HG02885 (cell line): ENCODE results near the gene ZNF554.
"Not testable (repeated sequence)": the region's sequence is repeated elsewhere in the genome, so short reads cannot be mapped to it uniquely, and the experiment has no call there.

Experiments
- ATAC-seq: cut with Tn5 transposase; IDR thresholded peaks from one replicate; pipeline ENCODE4 v1.9.1; 2021; ENCODE audit warnings: mild to moderate bottlenecking; ENCODE audit not compliant: unreplicated experiment, poor library complexity

Gene ZNF554

DNA sequence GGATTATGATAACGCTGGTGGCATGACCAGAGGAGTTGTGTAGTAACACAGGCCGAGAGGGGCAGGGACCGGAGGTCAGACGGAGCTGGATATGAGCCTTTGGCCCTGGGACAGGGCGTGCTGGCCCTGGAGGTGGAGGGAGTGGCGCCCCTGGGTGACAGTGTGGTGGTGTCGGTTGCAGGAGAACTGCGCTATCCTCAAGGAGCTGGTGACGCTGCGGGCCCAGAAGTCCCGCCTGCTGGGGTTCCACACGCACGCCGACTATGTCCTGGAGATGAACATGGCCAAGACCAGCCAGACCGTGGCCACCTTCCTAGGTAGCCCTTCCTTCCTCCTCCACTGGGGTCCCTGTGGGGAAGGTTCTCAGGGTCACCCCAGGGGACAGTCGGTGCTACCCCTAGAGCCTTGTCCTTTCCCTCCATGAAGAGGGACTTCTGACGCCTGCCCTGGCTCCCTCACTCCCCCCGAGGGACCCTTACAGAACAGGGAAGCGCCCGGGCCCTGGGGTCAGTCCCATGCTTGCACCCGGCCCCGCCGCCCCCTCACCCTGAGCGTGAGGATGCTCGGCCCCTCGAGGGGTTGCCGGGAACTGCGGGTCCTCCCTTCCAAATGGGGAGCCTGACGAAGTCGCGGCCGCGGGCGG, 12.8 kb upstream of the ZNF554 start:
- no peak for ATAC-seq

DNA sequence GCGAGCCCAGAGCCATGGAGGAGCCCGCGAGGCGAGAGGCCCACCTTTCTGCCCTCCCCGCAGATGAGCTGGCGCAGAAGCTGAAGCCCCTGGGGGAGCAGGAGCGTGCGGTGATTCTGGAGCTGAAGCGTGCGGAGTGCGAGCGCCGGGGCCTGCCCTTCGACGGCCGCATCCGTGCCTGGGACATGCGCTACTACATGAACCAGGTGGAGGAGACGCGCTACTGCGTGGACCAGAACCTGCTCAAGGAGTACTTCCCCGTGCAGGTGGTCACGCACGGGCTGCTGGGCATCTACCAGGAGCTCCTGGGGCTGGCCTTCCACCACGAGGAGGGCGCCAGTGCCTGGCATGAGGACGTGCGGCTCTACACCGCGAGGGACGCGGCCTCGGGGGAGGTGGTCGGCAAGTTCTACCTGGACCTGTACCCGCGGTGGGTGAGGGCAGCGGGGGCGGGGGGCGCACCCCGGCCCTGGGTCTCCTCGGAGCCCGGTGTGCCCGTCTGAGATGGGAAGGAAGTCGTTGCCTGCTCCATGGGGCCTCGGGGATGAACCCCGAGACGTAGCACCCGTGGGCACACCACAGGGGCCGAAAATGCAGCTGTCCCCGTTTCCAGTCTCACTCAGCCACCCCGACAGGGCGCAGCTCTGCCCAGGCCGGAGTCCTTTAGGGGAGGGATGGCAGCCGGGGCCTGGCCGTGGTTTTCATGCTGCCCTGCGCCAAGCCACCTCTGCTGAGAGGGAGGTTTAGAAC, 12.1 kb upstream of the ZNF554 start:
- ATAC-seq: no peak

GRCh38 chr19:2808129-2808941, 11.3 kb upstream of the ZNF554 start:
- ATAC-seq: no peak

- no peak for ATAC-seq
Observed at GRCh38 chr19:2809387-2810140, 10.1 kb upstream of the ZNF554 start.

GRCh38 chr19:2810141-2811091, 9.3 kb upstream of the ZNF554 start:
- ATAC-seq: no peak

- no peak for ATAC-seq
Observed at GRCh38 chr19:2811221-2811722, 8.4 kb upstream of the ZNF554 start.

- no peak for ATAC-seq
Observed at GRCh38 chr19:2811735-2812413, 7.8 kb upstream of the ZNF554 start.

DNA sequence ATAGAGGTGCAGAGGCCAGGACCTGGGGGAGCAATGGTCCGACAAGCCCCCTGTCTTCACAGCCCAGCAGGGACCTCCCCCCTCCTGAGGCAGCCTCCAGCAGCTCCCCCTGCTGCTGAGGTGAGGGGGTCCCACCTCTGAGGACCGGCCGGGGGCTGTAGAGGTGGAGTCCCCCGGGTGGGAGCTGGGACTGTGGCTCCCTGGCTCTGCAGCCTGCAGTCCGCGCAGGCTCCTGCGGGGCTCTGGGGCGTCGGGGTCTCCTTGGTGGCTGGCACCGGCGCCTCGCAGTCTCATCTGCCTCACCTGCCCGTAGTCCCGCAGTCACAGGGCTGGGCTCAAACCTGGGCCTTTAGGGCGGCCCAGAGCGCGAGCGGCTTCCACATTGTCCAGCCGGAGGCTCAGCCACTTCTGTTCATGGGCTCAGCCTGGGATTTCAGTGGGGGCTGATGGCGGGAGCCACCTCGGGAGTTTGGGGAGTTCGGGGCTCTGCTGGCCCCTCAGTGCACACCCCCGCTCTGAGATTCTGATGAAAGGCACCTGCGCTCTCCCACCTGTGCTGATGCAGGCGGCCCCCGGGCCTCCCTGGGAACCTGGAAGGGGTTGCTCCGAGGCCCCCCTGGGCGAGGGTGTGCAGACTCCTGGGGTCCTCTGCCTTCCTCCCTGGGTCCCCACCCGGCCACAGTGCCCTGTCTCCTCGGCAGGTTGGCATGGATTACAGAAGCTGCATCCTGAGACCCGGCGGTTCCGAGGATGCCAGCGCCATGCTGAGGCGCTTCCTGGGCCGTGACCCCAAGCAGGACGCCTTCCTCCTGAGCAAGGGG, 7.0 kb upstream of the ZNF554 start:
- ATAC-seq: no peak

DNA sequence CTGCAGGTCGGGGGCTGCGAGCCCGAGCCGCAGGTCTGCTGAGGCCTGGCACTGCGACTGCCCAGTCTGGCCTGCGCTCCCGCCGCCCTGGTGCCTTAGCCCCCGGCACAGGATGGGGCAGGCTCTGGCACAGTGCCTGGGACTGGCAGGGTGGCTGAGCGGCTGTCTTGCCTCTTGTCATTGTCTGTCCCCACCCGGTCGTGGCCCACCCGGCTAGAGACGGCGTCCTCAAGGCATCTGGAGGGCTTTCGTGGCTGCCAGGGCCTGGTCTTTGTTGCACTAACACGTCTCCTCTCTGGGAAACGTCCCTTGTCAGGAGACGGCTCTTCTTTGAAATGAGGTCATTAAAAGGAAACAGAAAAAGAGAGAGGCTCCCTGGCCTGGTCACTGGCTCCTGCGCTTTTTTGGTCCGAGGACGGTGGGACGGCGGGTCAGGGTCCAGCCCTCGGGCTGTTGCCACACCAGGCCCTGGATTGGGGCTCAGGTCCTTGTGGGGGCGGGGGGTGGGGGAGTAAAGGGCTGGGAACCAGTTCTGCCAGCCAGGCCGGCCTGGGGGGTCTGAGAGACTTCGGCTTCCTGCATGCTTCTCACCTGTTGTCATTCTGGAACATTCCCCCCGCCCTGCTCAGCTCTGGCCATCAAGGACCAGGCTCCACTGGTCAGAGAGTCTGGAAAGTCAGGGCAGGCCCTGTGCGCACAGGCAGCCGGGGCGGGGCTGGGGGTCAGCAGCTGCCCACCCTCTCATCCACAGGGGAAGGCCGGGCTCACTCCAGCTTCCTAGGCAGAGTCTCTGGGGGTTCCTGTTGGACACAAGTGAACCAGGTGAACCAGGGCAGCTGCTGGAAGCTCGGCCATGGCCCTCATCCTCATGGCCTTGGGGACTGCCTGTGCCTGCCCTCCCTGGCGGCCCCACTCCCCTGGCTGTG, 6.2 kb upstream of the ZNF554 start:
- no peak for ATAC-seq

DNA sequence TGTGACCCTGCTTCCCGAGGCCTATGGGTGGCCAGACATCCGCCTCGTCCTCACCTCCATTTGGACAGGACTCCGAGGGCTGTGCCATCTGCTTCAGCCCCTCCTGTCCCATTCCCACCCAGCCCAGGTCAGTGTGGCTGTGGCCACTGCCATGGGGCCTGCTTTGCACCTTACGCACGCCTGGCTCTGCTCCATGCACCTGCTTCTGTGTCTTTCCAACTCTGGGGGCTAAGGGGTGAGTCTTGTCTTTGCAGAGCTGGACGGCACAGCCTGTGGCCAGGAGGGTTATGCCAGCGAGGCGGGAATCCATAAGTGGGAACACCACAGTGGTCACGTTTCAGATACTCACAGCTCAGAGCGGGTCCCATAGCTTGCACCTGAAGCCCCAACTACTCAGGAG, 5.2 kb upstream of the ZNF554 start:
- no peak for ATAC-seq

- ATAC-seq: no peak
Observed at GRCh38 chr19:2815191-2815614, 4.5 kb upstream of the ZNF554 start.

DNA sequence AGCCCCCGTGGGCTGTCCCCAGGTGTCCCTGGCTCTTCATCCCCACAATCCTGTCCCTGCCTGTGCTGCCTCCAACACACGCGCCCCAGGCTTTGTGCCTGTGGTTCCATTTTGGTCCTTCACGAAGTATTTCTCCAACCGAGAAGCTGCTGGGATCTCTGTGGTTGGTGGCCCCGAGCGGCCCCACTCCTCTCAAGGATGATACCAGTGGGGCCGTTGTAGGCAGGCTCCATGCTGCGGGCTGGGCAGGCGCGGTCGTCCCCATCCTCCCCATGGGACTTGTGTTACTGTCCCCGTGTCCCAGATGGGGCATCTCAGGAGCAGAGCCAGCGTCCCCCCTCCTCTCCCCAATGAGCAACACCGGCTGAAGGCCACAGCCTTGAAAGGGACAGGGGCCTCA, 3.7 kb upstream of the ZNF554 start:
- ATAC-seq: no peak

- ATAC-seq: no peak
Observed at GRCh38 chr19:2816641-2817040, 3.0 kb upstream of the ZNF554 start.

DNA sequence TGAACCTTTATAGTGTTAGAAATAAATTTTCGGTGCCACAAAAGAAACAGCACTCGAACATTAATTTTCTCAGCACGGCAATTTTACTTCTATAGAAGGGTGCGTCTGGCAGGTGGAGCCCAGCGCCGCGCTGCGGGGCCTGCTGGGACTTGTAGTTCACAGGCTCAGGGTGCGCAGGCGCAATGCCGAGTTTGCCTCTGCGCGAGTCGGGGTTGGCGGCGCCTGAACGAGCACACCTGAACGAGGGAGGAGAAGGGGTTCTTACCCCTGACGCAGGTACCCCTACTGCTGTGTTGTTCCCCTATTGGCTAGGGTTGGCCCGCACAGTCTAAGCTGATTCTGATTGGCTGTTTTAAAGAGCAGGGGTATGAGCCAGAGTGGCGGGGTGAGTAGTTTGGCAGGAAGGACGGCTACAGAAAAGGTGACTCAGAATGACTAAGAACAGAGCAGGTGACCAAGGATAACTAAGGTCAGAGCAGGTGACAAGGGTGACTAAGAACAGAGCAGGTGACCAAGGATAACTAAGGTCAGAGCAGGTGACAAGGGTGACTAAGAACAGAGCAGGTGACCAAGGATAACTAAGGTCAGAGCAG, 2.3 kb upstream of the ZNF554 start:
- not testable (repeated sequence) for ATAC-seq

DNA sequence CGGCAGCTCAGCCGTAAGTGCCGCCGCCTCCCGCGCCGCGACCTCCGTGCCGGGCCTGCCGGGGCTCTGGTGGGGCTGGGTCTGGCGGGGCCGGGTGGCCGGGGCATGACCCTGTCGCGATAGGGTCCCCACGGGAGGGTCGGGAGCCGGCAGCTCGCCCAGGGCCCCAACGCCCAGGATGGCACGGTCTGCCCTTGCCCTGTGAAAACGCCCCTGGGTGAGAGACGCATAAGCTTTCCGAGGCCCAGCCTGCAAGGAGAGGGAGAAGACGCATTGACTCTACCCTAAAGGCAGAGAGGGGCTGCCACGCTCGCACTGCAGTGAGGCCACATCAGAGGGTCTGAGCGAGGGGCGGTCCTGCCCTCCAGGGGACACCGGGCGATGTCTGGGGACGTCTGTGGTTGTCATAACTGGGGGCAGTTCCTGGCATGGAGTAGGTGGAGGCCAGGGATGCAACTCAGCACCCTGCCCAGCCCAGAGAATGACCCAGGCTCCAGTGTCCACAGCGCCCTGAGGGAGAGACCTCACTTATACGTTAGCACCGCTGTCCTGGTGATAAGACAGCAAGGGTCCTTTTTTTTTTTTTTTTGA, 539 bp downstream of the ZNF554 start:
- peak; percentile 10 for ATAC-seq

DNA sequence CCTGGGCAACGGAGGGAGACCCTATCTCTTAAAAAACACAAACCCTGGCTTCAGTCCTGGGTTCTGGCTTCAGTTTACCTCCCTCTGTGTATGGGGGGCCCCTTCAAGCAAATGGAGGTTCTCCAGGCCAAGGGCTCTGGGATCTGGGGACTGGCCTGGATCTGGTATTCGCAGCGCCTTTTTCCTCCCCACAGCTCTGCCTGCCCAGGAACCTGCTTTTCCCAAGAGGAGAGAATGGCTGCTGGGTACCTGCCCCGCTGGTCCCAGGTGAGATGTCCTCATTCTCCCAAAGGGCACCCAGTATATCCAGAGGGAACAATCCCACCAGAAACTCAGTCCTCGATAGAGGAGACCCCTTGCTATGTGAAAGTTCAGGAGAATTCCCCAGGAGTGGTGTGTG, 3.2 kb downstream of the ZNF554 start:
- ATAC-seq: no peak
